GM21723 (cell line): ENCODE data around the gene MAP3K20.
"Not testable (repeated sequence)": the region's sequence is repeated elsewhere in the genome, so short reads cannot be mapped to it uniquely, and the experiment has no call there.

Source experiments
- ATAC-seq: cut with Tn5 transposase; IDR thresholded peaks from one replicate; pipeline ENCODE4 v1.9.1; 2021; ENCODE audit warnings: mild to moderate bottlenecking, moderate library complexity; ENCODE audit not compliant: unreplicated experiment

The MAP3K20 gene

GRCh38 chr2:173153301-173153885, 77.7 kb downstream of the MAP3K20 start:
- ATAC-seq = no peak

- ATAC-seq = no peak
Observed at GRCh38 chr2:173157676-173158293, 82.1 kb downstream of the MAP3K20 start.

GRCh38 chr2:173159791-173160463, 84.3 kb downstream of the MAP3K20 start:
- ATAC-seq = no peak

DNA sequence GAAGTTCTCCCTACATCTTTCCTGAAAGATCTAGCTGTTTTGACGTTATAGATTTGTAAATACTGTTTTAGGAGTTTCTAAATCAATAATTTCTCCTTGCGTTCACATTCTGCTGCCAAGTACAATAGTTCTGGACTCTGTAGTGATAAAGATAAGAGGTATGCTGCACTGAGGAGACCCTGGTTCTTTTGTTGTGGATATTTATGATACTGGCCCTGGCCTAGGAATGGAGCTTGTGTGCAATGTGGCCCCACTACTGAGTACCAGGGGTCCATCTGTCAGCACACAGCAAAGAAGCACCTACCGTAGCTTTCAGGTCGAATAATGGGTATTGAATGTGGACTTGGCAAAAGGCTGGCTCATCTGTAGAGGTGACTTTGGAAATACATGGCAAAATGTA, 85.0 kb downstream of the MAP3K20 start:
- no peak for ATAC-seq

DNA sequence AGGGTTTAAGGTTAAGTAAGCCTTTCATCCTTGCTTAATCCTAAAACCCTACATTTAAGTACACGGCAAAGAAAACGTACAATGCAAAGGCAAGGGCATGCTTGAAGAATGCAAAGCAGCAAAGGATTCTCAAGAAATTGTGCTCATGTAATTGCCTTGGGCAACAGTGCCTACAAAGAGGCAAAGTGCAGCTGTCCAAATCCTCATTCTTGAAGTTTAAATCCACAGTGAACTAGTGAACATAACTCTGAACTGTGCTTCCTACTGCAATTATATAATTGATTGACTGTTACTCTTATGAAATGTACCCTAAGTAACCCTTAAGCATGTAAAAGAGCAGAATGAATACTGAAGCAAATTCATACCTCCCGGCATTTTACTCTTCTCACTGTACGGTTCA, 85.4 kb downstream of the MAP3K20 start:
- no peak for ATAC-seq

DNA sequence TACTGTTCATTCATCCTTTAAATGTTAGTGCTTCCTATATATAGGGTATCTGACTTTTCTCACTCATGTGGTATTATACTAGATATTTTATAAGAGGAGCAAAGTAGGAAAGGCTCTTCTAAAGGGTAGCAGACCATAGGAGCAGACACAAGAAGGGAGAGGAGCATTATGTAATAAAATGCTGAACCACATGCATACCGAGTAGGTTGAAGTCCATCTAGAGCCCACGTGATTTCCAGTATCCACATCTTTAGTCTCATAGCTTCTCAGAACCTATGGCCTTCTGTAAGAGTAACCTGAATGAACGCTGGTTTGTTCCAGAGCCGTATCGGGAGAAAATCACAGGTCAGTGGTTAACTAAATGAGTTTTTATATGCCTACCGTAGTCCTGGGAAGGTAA, 85.9 kb downstream of the MAP3K20 start:
- ATAC-seq = no peak

GRCh38 chr2:173163357-173163756, 87.7 kb downstream of the MAP3K20 start:
- ATAC-seq = not testable (repeated sequence)

DNA sequence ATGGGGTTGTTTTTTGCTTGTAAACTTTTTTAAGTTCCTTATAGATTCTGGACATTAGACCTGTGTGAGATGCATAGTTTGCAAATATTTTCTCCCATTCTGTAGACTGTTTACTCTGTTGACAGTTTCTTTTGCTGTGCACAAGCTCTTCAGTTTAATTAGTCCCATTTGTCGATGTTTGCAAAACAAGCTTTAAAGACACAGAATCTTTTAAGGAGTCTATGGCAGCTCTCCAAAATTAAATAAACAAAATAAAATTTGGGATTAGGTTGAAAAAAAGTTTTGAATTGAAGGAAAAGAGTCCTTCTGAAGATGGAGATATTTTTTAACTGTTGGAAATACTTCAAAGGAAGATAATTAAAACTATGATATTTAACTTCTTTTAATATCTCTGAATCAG, 88.8 kb downstream of the MAP3K20 start:
- no peak for ATAC-seq

- no peak for ATAC-seq
Observed at GRCh38 chr2:173165443-173166238, 90.0 kb downstream of the MAP3K20 start.

DNA sequence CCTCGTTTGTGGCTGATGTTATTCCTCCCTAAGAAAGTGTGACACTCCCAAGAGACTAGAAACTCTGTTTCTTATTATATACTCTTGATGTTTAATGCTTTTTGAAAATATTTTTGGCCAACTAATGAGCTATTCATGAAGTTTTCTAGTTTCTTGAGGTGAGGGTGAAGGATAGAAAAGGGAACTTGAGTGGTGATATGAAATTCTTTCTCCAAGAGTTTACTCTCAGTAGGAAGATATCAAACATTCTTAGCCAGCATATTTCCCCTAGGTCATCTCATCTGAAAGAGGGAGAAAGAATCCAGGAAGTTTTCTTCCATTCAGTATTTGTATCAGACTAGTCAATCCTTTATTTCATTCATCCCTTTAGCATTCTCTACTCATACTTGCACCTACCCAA, 95.7 kb downstream of the MAP3K20 start:
- ATAC-seq = no peak

DNA sequence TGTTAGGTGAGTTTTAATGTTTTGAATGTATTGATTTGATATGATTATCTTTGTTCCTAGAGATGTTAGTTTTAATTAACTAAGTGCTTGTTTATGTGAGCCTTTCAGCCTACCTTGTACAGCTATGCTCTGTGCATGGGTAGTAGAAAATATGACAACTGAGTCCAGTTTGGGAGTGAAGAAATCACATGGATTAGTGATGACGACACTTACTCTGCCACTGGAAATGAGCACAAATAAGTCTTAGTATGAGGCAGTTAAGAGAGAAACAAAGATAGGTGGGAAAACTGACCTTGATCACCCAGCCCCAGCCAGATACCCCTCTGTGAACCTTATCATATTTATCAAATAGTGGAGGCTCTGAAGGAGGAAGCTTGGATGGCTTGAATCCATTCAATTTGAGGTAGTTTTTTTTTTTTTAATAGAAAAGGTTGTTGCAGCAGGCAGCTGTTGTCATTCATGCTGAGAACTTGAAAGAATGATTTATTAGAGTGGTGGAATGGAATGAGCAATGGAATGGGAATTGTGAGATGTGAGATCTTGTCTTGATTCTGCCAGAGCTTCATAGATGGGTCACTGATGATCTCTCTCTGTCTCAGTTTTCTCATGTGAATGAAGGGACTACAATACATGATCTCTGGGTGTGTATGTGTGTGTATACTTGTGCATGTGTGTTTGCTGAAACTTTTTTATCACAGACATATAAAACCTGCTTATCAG, 96.4 kb downstream of the MAP3K20 start:
- no peak for ATAC-seq

GRCh38 chr2:173174339-173174738, 98.7 kb downstream of the MAP3K20 start:
- ATAC-seq = not testable (repeated sequence)

GRCh38 chr2:173175222-173175621, 99.6 kb downstream of the MAP3K20 start:
- ATAC-seq = no peak

GRCh38 chr2:173181982-173182381, 106.3 kb downstream of the MAP3K20 start:
- no peak for ATAC-seq

DNA sequence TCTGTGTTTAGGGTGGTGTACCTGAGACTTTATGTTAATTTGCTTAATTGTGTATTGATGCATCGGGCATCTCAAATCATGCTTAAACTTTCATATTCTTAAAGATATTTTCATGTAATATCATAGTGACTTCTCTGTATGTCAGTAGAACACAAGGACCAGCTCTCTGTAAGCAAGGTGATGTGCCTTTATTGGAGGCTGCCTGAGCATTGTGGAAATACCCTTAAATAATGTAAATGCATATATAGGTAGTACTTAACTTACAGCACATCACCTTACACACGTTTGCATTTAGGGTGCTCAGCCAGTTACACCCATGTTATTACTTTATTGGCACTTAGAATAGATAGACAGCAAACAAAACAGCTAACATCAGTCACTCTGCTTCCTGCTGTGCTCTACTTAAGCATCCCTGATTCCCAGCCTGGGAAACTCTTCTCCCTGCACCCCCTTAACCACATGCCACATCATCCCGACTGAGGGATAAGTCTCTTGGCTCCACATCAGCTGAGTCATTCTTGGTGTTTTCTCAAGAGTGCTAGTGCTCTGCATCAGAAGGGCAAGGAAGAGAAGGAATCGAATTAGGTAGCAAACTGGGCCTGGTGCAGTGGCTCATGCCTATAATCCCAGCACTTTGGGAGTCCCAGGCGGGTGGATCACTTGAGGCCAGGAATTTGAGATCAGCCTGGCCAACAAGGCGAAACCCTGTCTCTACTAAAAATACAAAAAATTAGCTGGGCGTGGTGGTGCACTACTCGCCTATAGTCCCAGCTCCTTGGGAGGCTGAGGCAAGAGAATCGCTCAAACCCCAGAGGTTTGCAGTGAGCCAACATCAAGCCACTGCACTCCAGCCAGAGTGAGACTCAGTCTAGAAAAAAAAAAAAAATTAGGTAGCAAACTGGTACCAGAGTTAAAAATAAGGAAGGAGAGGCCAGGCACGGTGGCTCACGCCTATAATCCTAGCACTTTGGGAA, 108.7 kb downstream of the MAP3K20 start:
- no peak for ATAC-seq

- ATAC-seq = no peak
Observed at GRCh38 chr2:173185437-173185836, 109.8 kb downstream of the MAP3K20 start.

DNA sequence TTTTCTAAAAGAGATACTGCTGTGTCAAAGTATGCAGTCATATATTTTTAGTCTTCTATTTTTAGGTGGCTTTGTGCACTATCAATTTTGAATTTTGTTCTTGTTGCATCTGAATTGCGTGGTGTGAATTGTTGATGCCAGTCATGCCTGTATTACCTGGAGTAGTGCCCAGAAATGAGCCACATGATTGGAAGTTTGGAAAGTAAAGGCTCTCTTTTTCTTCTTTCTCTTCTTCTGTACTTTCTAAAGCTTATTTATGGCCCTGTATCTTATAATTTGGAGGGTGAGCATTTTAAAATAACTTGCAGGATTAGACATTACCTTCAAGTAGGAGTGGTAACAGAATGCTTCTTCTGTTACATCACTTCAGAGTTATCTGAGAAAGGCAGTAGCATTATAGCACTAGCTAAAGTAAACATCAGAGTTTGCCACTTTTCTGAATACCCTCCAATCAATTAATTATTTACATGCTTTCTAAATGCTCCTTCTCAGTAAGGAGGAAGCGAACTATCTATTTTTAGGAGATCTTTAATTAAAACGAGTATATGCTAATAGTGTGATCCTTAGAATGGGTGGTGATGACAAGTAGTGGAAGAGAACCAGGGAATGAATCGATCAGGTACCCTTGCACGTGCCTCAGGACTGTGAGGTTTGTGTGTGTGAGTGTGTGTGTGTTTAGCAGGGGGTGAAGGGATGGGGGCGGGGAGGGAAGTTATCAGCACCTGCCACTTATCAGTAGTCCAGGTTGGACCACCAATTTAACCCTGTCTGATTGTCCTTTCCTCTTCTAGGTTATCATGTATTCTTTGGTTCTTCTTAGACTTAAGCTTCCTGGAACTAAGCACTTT, 112.5 kb downstream of the MAP3K20 start:
- ATAC-seq = no peak

DNA sequence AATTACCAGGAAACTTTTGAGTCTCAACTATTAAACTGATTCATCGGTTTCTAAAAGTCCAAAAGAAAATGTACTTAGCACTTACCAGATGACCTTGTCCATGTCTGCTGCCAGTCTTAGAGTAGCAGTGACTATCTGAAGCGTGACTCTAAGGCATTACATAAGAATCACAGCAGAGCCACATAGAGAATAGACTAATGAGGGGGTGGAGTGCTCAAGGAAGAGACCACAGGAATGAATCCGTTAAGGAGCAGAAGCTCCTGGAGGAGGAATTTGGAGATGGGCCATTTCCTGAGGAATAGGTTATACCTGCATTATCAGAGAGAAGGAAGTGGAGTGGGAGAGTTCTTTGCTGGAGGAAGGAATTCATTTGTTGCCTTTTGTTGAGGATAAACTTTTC, 116.0 kb downstream of the MAP3K20 start:
- no peak for ATAC-seq

- no peak for ATAC-seq
Observed at GRCh38 chr2:173192071-173192470, 116.4 kb downstream of the MAP3K20 start.
